GM19035 (cell line): ENCODE measurements around the gene C1orf105.
A peak's percentile ranks its signal among the peaks of the same experiment; 100 is the strongest.
"Not testable (repeated sequence)": the region's sequence is repeated elsewhere in the genome, so short reads cannot be mapped to it uniquely, and the experiment has no call there.

ENCODE experiments used
- ATAC-seq: cut with Tn5 transposase; IDR thresholded peaks from one replicate; pipeline ENCODE4 v1.9.1; 2021; ENCODE audit not compliant: unreplicated experiment

The C1orf105 gene

DNA sequence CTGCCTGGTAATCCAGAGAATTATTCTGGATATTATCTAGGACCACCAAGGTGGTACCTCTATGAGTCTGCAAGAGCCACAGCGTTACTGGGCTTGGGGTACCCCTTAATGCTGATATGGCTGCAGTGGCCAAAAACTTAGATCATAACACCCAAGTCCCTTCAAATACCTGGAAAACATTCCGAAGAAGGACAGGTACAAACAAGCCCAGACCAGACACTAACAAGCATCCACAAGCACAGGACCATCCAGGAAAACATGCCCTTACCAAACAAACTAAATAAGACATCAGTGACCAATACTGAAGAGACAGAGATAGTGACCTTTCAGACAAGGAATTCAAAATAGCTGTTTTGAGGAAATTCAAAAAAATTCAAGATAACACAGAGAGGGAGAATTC is 2.9 kb downstream of the C1orf105 start:
- no peak for ATAC-seq

DNA sequence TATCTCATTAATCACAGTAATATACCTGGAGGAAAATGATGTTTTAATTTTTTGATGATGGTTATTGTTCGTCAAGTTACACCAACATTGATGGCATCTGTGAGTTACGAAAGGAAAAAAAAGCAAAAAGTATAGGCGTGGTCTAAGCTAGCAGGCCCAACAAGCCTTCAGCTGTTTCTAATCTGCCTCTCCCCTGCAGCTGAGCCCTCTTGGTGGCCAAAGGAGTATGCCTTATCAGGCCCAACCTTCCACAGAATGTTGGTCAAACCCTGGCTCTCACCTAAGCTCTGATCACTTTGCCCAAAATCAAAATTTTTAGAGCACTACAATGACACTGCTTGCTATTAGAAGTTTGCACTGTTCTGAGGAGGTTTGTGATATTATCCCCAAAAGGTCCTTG is 4.9 kb downstream of the C1orf105 start:
- ATAC-seq = no peak

DNA sequence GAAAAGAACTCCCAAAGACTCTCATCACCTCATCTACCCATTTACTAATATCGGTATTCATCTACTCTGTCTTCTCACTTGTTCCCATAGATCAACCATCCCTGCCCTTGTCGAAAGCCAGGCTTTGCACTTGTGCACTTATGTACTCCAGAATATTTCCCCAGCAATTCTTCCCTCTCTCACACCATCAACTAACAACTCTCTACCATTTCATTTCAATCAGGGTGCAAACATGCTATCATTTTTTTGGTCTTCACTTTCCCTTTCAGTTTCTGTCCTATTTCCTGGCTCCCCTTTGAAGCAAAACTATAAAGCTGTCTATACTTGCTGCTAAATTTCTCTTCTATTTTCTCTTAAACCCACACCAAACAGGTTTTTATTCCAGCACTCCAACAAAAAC is 6.7 kb downstream of the C1orf105 start:
- no peak for ATAC-seq

DNA sequence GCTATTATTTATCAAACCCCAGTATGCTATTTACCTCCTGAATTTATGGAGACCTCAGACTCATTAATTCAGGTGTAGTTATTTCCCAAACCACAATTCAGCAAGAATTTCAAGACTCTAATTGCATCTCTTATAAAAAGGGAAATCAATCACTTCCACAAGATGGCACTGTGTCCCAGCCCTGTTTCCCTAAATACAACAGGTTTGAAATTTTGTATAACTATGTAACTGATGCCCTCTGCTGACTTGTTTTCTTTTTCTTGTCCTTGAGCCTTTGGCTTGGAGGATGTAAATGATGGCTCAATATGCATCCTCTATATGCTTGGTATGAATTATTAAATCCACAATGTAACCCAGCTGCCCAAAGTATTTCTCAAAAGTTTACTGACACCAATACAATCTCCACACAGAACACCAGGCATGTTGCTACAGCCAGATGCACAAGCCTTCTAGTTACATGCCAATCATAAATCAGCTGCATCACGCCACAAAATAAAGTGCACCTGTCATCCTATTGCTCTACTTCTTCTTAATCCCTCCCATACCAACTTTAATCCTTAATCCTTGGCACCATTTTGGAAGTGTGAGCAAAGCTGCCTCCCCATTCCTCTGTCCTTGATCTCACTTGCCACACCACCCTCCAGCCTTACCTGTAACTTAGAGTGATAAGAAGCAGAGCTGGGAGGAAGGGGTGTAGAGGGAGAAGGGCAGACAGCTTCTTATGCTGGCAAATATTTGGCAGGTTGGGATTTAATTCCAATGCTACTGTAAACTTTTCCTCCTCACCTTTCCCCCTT is 9.0 kb downstream of the C1orf105 start:
- ATAC-seq = no peak

DNA sequence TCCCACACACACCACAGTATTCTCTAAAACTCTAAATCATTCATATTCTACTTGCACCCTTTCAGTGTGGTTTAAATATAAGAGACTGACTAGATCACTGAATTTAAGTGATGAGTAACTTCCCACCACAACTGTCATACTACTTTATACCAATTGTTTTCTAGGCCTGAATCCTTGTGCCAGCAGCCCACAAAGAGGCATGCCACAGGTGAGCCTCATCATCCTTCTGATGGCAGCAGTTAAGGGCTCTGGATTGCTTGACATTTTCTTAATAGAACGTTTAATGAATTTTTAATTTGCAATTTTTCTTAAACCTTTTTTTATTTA is 9.6 kb downstream of the C1orf105 start:
- ATAC-seq = no peak

DNA sequence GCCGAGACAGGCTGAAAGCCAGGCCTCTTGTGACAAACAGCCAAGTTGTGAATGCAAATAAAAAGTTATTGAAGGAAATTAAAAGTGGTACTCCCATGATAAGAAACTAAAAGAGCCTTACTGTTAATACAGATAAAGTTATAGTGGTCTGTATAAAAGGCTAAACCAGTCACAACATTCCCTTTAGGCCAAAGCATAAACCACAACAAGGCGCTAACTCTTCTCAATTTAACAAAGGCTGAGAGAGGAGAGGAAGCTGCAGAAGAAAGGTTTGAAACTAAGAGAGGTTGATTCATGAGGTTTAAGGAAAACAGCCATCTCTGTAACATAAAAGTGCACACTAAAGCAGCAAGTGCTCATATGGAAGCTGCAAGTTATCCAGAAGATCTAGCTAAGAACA is 10.7 kb downstream of the C1orf105 start:
- no peak for ATAC-seq

DNA sequence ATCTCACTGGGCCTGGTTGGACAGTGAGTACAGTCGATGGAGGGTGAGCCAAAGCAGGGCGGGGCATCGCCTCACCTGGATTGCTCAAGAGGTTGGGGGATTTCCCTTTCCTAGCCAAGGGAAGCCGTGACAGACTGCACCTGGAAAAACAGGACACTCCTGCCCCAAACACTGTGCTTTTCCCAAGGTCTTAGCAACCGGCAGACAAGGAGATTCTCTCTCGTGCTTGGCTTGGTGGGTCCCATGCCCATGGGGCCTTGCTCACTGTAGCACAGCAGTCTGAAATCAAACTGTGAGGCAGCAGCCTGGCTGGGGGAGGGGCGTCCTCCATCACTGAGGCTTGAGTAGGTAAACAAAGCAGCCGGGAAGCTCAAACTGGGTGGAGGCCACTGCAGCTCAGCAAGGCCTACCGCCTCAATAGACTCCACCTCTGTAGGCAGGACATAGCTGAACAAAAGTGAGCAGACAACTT is 11.3 kb downstream of the C1orf105 start:
- no peak for ATAC-seq

DNA sequence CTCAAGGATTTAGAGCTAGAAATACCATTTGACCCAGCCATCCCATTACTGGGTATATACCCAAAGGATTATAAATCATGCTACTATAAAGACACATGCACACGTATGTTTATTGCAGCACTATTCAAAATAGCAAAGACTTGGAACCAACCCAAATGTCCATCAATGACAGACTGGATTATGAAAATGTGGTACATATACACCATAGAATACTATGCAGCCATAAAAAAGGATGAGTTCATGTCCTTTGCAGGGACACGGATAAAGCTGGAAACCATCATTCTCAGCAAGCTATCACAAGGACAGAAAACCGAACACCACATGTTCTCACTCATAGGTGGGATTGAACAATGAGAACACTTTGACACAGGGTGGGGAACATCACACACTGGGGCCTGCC is 16.7 kb downstream of the C1orf105 start:
- not testable (repeated sequence) for ATAC-seq

DNA sequence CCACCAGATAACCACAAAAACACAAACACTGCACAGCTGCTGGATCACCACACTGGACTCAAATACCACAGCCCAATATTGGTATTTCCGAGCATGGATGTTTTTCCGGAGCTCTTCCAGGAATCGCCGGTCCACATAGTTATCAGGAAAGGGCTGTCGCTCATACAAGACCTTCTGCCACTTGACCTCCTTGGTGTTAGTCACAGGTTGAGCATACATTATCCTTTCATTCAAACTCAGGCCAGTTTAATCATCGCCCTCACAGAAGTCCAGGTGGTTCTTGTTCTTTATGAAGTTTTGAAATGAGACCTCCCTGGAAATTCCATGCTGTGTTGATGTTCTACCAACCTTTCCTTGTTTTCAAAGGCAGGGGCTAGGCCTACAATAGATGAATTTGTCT is 21.9 kb downstream of the C1orf105 start:
- ATAC-seq = no peak

DNA sequence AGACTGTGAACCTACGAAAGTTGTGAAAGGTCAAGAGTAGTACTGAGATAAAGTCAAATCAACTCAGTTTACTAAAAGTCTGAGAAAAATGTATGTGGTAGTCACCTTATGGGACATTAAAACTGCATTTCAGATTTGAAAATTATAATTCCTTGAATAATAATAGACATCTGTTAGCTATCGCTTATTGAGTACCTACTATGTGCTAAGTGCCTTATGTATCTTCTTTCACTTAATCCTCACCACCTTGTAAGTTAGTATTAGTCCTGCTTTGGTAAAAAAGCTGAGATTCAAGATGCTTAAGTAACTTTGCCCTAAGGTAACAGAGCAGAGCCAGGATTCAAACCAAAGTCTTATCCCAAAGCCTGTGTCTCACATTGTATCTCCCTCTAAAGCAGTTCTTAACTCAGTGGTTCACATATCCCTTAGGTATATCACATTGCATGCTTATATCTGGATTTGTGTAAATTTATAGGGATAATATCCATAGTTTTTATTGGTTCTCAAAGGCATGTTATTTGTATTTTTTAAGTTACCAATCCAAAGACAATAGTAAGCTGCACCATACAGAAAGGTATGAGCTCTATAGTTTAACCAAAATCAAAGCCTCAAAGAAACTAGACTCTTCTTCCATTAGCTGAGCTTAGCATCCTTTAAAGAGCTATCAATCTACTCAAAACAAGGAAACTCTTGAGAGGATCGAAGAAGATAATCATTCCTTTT is 22.5 kb downstream of the C1orf105 start:
- ATAC-seq = no peak

DNA sequence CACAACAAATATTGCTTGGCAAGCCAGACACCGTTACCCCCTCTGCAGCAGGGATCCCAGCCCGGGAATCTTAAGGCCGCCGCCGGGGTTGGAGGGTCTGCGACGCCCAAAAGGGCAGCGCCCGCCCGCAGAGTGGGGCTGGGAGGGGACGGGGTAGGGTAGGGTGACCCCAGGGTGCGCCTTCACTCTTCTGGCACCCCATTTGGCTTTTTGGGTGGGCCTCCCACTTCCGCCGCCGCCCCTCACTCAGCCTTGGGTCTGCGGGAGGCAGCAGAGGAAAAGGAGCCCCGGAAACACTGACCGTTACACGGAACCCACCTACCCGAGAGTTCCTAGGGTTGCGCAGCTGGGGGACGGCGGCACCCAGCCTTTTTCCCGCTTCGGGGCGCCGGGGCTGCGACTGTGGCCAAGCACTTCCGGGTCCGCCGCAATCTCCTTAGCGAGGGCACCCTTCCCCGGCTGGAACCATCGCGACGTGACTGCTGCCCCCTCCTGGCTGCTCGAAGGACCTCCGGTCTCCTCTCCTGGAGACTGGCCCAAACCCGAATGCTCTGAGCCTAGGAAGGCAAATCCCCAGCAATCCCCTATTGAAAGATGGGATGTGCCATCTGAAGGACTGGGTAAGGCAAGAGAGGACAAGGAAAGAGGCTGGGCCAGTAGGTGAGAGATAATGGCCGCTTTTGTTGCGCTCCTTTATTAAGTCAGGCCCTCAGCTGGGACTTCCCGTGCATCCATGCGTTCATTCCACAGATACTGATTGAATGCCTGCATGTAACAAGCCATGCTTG is 23.4 kb downstream of the C1orf105 start, which contains the start of gene PIGC:
Gene PIGC, minus strand, starts transcription at position 404 of the 788 bp plus-strand sequence. CDS start 1,447 bp downstream, outside the sequence.
- peak; percentile 100 for ATAC-seq

DNA sequence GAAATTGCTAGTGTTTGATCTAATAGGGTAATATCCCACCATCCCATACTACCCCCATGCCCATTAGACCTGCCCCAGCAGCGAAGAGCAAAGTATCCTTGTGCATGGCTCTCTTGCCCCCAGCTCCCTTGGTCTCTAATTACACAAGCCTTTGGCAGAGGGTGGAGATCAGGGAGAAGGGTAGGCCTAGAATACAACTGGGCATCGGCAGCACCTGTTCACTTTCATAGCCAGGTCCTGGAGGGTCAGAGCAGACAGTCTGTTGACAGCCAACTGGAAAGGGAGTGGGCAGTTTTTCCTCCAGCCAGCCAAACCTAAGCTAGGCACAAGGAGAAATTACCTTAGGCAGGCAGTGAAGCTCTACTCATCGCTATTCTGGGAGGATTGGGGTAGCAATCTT is 26.1 kb downstream of the C1orf105 start:
- no peak for ATAC-seq

DNA sequence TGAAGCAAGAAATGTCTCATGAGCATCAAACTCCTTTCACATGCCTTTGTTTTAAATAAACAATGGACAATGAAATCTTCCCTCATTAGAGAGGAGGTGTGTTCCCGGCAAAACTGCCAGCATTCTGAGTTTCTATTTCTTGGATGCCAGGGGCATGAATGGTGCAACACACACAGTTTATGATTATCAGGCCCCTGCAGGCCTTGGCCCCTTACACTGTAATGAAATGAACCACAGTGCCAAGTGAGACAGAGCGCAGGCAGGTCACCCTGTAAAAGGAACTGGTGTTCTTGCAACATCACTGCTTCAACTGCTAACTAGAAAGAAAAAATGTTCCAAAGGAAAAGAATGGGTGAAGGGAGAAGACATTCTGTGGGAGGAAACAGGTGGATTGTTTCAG is 27.2 kb downstream of the C1orf105 start:
- no peak for ATAC-seq

DNA sequence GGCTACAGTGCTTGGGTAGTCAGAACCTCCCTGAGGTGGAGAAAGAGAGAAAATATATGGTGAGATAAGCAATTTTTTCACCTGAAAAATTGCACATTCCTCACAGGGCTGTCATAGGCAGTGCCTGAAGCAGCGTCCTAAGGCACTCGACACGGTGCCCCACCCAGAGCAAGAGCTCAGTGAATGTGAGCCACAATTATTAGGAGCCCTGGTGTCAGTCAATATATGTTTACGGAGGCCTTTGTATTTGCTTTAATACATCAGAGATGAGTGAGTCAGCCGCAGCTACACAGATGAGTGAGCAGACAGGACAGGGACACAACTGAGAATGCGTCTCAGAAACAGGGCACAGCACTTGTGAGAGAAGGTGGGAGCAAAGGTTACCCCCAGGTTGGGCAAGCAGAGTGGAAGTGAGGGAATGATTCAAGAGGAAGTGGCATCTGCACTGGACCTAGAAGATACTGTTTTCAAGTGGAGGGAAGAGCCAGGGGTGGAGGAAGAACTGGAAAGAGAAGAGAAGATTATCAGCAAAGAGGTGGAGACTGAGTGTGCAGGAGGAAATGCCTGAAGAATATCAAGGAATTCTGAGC is 28.6 kb downstream of the C1orf105 start:
- no peak for ATAC-seq

DNA sequence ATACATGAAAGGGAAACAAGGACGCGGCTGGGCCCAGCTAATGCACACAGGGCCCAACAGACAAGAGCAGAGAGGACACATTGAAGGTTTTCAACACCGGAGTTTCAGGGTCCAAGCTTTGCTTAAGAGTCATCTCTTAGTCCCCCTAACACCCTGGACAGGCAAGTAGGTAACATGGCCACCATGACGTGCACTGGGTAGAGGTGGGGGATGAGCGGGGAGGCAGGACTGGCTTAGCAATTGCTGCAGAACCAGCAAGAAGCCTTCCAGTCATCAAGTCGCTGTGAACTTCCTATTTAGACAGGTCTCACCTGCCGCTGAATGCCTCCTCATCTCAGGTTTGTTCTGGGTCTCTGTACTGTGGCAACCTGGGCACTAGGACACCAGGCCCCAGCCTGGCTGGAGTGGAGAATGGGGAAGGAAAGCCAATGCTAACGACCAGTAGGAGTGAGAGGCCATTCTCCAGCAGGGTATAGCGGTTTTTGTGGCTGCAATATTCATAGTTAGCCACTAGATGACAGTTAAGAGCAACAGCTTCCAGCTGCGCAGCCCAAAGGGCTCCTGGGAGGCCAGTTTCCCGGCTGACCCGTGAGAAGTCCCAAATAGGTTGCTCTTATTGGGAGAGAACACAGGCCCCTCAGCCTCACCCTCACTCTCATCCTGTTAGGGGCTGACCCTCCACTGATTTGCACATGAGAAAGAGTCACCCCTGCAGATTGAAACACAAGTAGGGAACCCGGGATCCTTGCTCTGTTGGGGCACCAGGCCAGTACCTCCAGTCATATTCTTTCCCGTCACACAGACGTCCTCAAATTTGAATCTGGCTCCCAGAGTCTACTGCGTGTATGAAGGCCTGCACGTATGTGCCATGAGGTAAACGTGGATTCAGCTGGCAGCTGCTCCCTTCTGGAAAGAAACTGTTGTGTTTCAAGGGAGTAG is 29.4 kb downstream of the C1orf105 start:
- ATAC-seq = peak; percentile 92

DNA sequence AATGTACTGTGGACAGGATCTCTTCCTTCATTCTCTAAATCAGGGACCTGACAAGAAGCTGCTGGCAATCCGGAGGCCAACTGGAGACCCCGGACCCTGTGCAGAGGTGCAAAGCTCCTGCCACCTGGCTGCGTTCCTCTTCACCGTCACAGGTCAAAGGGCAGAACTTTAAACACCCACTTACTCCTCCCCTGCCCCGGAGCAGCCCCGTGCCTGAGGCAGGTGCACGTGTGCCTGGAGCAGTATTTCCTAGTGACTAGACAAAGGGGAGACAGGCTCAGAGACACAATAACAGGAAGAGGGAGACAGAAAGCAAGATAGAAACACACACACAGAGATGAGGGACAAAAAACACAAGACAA is 30.0 kb downstream of the C1orf105 start:
- no peak for ATAC-seq

DNA sequence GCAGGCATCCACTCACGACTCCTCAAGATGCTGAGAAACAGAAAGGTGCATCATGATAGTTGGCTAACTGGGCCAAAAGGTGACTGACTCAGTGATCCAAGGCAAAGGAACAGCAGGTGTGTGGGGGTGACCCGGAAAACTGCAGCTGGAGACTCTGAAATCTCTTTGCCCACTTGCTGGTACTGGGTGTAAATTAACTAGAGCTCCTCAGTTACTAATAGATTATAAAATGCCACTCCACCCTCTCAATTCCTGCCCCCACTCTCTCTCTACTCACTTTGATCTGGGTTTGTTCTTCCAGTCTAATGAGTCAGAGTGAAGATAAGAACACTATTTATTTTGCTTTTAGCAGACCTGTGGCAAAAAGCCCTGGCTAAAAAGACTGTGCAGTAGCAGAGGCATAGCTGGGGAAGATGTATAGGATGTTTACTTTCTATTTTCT is 30.5 kb downstream of the C1orf105 start:
- no peak for ATAC-seq

DNA sequence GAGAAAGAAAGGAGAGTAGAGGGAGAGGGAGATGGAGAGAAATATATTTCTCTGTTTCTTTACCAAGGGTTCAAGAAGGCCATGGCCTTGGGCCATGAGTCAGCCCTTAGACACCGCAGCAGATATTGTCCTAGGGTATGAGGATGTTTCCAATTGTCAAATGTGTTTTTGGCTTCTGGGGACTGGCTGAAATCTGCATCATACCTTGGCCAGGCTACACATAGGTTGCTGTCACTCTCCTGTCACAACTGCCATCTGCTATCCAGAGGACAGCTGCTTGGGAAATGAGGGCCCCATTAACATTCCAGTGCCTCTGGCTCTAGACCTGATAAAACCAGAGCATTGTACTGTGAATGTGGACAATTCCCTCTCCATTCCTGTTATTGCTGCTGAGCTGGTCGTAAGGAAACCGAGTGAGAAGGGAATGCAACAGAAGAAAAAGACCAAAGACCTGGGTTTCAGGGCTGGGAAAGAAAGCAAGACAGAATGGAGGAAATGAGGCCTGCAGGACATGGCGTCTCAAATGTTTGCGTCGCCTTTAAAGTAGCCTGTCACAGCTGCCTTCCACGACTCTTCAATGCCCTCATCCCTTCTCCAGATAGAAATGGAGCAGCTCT is 32.2 kb downstream of the C1orf105 start:
- ATAC-seq = no peak

DNA sequence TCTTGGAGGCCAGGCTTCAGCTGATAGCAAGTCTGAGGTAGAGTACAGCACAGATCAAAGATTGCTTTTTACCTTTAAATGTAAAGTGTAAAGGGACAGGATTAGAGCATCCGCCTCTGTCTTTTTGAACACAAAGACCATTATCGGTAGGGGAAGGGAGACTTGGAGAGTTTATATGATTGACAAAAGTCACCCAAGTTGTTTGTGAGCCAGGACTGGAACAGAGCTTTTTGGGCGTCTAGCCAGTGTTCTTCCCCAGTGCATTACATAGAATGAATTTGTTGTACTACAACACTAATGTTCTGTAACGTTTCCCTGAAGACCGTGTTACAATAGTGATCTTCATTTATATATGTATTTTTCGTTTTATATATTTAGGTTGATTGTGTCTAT is 32.7 kb downstream of the C1orf105 start:
- no peak for ATAC-seq

DNA sequence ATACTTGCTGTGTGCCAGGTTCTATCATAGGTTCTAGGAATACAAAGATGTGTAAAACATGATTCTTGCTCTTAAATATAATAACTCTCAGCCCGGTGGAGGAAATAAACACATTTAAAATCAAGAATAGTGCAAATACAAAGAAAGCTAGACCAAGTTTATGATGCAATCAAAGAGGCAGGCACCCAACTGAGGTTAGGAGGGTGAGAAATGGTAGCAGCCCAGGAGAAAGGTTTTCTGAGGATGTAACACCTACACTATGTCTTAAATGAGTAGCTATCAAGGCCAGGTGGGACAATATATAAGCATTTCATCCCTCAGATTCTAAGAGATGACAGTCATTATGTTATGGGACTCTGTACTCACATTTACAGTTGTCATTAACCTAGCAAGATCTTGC is 33.1 kb downstream of the C1orf105 start:
- no peak for ATAC-seq
